Endometrial microvascular endothelial cells (primary cell): ENCODE data around the gene ETHE1. TPM values are rescaled to one million over a fixed set of nuclear protein-coding genes. Genes with fewer than 3 reads are reported as not detected.
"Not testable (repeated sequence)": the region's sequence is repeated elsewhere in the genome, so short reads cannot be mapped to it uniquely, and the experiment has no call there.

Experiments used
- in situ Hi-C: cut with HindIII; loops from 2 replicates; pipeline ENCODE4 v1.10.0; 2017; ENCODE audit warnings: low sequenced_read_pairs, low pct_unique_long_range_greater_than_20kb; ENCODE audit errors: inconsistent ontology term
- total RNA-seq: library from RNA; depleted of rRNA; stranded (reverse); fragments of >200 nt; gene quantifications from one replicate; pipeline ENCODE4 v1.2.3, GENCODE V29; 2015; ENCODE audit errors: inconsistent ontology term

The ETHE1 gene
- total RNA-seq, 1 donor from 2014 or later = 52.6 TPM

DNA sequence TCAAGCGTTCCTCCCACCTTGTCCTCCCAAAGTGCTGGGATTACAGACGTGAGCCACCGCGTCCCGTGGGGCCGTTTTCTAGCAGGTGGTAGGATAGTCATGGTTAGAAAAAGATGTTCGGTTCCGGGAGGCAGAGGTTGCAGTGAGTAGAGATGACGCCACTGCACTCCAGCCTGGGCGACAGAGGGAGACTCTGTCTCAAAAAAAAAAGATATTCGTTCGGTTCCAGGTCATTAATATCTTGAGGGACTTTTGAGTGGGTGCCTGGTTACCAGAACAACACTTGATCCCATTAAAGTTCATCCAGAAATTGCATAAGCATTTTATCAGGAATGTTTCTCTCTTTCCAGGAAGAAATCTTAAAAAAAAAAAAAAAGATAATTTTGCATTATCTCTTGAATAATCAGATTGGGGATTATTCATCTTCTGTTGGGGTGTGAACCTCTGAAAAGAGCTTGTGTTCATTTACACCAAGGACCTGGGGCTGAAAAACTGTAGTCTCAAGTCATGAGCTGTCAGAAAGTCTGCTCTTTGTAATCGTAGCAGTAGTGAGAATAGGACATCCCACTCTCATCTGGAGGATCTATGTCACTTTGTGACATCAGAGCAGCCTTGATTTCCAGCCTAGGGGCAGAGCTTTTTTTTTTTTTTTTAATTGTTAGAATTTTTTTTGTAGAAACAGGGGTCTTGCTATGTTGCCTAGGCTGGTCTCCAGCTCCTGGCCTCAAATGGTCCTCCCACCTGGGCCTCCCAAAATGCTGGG lies 1.0 kb upstream of the ETHE1 start:
- in situ Hi-C loops = no loop called here

DNA sequence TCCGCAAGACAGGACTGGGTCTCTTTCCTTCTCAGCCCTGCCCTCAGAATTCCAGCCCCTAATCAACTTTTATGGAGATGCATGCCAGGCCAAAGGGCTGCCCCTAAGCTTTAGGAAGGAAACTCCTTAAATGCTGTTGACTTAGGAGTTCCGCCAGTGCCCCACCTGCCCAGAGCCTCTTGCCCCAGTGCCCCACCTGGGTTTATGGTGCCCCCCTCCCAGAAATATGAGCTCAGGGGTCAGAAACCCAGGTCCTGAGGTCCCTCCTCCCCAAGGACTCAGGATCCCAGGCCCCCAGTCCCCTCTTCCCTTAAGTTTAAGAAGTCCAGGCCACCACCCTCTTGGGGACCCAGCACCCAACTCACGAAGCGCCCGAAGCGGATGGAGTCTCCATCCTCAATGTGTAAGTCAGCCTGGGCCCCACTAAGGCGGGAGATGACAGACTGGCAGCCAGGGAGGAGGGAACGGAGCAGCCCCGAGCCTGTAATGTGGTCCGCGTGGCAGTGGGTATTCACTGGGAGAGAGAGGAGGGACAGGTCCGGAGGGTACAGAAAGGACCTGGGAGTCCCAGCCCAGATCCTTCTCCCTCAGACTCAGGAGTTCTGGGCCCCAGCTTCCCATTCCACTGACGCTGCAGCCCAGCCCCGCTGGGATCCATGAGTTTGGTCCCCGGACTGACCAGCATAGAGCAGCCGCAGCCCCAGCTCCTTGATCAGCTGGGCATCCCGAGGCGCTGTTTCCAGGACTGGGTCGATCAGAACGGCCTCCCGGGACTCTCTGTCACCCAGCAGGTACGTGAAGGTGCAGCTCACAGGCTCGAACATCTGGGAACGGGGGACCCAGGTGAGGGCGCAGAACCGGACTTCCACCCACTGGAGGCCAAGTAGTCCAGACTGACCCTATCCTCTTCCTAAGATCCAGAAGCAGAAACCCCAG lies 897 bp downstream of the ETHE1 start:
- in situ Hi-C loops = no loop called here

DNA sequence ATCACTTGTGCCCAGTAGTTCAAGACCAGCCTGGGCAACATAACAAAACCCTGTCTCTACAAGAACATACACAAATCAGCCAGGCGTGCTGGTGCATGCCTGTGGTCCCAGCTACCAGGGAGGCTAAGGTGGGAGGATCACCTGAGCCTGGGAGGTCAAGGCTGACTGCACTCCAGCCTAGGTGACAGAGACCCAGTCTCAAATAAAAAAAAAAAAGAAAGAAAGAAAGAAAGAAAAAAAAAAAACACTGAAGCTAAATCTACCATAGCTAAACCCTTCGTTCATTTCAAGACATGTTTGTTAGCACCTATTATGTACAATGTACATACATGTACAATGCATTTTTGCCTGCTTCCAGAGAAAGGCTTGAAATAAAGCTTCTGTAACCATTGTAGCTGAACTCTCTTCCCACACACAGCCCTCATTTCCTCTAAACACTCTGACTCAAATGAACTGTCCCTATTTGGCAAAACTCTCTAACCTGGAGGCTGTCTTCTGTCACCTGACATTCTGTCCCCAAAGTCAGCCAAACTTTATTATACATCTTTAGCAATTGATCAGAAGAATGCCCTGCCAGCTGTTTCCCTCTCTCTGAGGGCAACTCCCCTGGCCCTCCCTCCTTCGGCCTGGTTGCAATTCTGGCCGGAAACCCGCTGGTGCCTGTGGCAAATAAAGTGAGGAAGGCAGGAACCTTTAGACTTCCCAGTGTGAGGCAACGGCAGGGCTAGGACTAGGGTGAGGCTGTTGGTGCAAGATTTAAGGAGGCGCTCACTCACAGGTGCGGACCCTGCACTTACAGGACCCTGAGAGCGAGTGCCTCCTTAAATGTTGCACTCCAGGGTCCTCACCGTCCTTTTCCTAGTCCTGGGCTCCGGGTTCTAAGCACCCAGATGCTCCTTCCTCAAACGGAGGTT lies 1.8 kb downstream of the ETHE1 start:
- in situ Hi-C loops = no loop called here

DNA sequence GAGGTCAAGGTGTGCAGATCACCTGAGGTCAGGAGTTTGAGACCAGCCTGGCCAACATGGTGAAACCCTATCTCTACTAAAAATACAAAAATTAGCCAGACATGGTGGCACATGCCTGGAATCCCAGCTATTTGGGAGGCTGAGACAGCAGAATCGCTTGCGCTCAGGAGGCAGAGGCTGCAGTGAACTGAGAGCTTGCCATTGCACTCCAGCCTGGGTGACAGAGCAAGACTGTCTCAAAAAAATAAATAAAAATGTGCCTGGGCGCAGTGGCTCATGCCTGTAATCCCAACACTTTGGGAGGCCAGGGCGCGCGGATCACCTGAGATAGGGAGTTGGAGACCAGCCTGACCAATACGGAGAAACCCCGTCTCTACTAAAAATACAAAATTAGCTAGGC lies 3.3 kb downstream of the ETHE1 start:
- in situ Hi-C loops = not testable (repeated sequence)

DNA sequence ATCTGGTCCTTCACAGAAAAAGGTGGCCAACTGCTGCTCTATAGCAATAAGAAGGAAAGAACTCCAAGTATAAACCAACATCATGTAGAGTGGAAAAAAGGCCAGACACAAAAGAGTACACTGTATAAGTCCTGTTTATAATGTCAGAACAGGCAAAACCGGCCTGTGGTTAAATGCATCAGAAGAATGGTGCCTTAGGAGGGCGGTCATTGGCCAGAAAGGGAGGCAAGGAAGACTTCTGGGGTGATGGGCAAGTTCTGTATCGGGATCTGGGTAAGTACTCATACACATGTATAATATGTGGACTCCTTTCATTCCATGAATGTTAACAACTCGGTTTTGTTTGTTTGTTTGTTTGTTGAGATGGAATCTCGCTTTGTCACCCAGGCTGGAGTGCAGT lies 4.1 kb downstream of the ETHE1 start:
- in situ Hi-C loops = no loop called here

DNA sequence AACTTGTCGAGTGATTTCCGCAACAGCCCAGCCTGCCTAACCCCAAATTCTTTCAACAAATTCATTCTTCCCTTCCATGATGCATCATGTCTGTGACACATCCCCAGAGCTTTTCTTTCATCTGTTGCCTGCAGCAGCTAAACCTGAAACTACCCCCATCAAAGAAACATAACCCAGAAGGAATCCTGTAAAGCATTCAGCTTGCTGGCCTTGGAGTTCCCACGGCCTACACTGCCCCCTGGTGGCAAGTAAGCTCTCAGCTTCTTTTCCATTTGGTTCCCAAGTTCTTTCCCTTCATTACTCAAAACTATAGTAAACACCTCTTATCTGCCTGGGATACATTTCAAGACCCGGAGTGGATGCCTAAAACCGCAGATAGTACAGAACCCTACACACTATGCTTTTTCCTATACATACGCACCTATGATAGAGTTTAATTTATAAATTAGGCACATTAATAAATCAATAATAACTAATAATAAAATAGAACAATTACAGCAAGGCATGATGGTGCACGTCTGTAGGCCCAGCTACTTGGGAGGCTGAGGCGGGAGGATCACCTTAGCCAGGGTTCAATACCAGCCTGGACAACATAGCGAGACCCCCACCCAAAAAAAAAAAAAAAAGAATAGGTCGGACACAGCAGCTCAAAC lies 7.4 kb downstream of the ETHE1 start:
- in situ Hi-C loops = no loop called here

DNA sequence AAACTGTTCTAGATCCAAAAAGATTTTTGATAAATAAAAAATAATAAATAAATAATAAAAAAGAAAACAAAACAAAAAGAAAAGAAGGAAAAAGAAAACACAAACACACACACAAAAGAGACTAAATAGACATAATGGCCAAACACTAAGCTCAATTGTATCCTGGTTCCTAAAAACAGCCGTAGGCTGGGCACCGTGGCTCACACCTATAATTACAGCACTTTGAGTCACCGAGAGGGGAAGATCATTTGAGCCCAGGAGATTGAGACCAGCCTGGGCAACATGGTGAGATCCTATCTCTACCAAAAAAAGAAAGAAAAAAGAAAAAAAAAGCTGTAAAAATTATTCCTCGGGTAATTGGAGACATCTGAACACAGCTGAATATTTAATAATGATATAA lies 8.9 kb downstream of the ETHE1 start:
- in situ Hi-C loops = no loop called here

DNA sequence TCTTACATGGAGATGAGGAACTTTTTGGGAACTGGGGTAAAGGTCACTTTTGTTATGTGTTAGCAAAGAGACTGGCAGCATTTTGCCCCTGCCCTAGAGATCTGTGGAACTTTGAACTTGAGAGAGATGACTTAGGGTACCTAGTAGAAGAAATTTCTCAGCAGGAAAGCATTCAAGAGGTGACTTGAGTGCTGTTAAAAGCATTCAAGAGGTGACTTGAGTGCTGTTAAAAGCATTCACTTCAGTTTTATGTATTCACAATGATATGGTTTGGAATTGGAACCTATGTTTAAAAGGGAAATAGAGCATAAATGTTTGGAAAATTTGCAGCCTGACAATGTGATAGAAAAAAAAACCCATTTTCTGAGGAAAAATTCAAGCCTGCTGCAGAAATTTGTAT lies 14.6 kb downstream of the ETHE1 start:
- in situ Hi-C loops = not testable (repeated sequence)

DNA sequence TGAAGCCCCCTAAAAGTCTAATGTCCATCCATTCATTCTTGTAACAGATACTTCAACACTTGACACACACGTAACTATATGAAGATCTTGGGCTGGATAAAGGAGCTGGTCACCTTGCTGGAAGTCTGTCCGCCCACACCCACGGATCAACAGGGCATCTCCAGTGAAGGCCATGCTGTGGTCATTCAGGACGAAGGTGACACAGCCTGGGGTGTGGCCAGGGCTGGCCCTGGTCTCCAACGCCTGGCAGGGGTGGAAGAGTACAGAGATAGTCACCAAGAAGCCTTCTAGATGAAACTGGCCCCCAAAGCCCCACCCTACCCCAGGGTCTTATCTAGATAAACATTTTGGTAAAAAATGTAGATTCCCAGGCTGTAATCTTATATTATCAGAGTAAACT lies 15.7 kb downstream of the ETHE1 start:
- in situ Hi-C loops = no loop called here

DNA sequence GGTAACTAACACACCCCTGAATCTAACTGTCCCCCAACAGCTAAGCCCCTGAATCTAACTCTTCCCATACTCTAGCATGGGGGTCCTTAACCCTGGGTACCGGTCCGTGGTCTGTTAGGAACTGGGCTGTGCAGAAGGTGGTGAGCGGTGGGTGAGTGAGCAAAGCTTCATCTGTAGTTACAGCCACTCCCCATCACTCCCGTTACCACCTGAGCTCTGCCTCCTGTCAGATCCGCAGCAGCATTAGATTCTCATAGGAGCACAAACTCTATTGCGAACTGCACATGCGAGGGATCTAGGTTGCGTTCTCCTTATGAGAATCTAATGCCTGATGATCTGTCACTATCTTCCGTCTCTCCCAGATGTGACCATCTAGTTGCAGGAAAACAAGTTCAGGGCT lies 16.3 kb downstream of the ETHE1 start:
- in situ Hi-C loops = no loop called here

DNA sequence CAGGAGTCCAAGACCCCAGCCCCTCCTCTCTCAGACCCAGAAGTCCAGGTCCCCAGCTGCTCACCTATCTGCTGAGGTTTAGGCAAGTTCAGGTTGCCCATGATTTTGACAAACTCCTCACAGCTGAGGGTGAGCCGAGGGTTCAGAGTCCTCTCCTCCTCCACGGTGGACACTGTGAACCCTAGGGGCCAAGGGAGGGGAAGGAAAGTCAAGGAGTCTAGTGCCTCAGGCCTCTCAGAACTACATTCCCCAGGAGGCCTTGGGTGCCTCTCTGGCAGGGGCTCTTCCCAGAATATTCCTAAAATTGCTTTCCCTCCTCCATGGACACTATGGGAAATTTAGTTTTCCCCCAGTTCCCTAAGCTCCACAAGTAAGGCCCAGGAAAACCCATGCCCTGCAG lies 19.1 kb downstream of the ETHE1 start:
- in situ Hi-C loops = no loop called here

DNA sequence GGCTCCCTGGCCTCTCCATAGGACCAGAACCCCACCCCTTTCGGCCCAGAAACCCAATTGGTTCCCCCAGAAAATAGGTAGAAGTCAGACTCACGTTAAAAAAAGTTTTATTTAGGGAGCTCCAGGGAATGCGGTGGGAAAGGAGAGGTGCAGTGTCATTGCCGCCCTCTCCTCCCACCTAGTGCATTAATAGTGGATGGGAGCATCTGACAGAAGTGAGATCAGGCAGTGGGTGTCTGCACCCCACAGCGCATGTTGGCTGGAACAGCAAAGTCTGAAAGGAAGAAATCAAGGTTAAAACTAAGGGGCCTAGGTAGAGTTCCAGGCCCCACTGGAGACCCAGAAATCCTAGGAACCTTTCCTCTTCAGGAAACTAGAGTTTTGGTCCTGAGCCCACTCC lies 20.4 kb downstream of the ETHE1 start:
- in situ Hi-C loops = no loop called here

DNA sequence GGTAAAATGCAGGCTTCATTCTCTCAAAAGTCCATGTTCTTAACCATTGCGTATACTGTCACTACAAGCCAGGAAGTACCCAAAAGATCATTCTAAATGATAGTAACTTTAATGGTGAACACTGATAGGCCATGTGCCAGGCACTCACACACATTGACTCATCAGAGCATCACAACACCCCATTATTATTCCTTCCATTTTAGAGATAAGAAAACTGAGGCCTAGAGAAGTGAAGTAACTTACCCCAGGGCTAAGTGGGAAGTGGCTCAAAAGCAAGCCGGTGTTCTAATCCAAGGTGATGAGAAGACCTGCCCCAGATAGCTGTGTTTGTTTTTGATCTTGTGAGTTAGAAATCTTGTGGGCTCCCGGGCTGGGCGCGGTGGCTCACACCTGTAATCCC lies 21.1 kb downstream of the ETHE1 start:
- in situ Hi-C loops = no loop called here

DNA sequence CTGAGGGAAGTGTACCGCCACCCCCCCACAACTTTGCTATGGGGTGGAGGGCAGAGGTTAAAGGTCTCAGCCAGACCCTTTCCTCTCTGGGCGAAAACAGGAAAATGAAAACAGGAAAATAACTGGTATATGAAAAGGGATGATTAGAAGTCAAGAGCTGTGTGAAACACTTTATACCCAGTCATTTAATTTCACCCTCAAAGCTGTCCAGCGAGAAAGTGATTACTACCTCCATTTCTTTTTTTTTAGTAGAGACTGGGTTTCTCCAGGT lies 21.9 kb downstream of the ETHE1 start:
- in situ Hi-C loops = no loop called here

DNA sequence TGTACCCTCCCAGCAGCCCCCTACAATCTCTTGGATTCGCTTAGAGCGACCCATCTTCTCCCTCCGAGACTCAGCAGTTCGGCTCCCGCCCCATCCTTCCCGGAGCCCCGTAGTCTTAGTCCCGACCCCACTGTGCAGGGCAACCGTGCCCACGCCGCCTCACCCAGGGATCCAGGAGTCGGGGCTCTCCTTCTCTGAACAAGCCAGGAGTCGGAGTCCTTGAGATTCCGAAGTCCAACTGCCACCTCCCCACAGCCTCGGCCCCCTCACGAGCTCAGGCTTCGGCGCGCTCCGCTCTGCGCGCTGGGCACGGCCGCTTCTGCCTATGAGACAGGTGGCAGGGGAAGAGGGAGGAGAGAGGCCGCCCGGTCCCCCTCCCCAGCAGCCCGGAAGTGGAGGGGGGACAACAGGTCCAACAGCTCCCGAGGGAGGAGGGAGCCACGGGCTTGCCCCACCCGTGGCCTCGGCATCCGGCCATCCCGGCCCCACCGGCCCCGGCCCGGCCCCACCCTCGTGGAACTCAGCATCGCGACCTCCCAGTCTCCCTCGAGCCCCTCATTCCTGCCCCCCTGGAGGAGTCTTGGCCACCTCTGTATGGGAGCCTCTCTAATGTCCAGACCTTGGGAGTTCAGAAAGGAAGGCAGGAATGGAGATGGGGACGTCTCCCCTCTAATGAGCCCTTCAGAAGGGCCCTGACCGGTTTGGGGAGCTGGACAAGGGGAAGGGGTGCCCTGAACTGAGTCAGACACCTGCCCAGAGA lies 22.4 kb downstream of the ETHE1 start, which contains the start of gene PHLDB3:
PHLDB3 (minus strand) TSS at position 321 of the 760 bp plus-strand sequence. CDS start 628 bp downstream, outside the sequence.
- in situ Hi-C loops = no loop called here

DNA sequence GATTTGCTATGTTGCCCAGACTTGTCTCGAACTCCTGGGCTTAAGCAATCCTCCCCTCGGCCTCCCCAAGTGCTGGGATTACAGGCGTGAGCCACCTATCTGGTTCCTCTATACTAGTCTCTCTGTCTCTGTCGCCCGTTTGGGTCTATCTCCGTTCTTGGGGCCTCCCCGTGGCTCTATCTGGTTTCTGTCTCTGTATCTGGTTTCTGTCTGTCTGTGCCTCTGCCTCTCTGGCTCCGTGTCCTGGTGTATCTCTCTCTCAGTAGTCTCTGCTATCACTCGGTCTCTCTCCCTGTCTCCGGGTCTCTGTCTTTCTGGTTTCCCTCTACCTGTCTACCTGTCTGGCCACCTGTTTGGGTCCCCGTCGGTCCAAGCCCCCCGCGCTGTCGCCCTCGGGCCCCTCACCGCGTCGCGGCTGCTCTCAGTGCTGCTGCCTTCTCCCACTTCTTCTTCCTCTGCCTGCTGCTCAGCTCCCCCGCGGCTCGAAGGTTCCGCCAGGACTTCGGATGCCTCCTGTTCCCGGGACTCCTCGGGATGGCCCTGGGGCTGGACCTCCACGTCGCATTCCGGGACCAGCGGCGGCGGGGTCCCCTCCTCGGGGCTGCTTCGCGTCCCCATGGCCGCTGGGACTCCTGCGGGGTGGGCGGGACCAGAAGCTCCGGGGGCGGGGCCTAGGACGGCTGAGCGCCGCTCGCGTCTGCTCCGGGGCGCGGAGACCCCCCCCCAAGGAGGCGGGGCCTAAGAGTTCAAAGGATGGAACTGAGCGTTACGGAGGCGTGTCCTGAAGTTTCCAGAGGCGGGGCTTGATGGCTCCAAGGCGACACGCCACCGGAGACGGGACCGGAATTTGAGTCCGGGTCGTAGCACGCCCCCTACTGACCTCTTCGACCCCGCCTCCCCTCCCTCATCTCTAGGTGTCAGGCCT lies 23.2 kb downstream of the ETHE1 start:
- in situ Hi-C loops = no loop called here

DNA sequence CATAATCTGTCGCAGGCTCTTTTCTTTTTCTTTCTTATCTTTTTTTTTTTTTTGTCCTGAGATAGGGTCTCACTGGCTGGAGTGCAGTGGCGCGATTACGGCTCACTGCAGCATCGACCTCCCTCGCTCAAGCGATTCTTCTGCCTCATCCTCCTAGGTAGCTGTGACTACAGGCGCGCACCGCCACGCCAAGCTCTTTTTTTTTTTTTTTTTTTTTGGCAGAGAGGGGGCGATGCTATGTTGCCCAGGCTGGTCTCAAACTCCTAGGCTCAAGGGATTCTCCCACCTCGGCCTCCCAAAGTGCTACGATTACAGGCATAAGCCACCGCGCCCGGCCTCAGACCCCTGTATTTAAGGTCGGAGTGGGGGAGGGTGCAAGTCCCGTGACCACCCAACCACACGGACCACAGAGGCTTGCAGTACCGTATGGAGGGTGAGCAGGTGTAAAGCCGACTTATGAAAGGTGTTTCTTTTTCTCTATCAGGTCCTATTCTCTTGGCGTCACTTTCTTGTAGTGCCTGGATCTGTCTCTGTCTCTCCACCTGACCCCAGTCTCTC lies 24.5 kb downstream of the ETHE1 start:
- in situ Hi-C loops = no loop called here
